Tibial nerve (tissue), 4 donors: ENCODE data around the gene TBC1D16.

Source experiments
- EP300 ChIP-seq, 2 donors: sonication (generic); formaldehyde crosslinking; IDR thresholded peaks; one replicate each; pipeline ENCODE4 v1.6.1; 2017; ENCODE audit warnings: antibody characterized with exemption in 2 of 2, mild to moderate bottlenecking in 1 of 2
- TF ChIP-seq, protein P1 (sequence below), 5 experiments: fragments of 200-600 bp in 3 of 5; fragments of 450-650 bp in 2 of 5; sonication (generic) in 3 of 5; IDR thresholded peaks; one replicate each; pipeline ENCODE4 v1.5.1; 2016 to 2019; ENCODE audit warnings: antibody characterized with exemption in 5 of 5, mild to moderate bottlenecking in 3 of 5, moderate library complexity in 2 of 5

GRCh38 chr17:79927136-79927661 lies 108.5 kb downstream of the TBC1D16 start:
- TF ChIP-seq EP300 (IDR thresholded peaks at IDR 0.05), result no peak
- TF ChIP-seq, protein P1, sequence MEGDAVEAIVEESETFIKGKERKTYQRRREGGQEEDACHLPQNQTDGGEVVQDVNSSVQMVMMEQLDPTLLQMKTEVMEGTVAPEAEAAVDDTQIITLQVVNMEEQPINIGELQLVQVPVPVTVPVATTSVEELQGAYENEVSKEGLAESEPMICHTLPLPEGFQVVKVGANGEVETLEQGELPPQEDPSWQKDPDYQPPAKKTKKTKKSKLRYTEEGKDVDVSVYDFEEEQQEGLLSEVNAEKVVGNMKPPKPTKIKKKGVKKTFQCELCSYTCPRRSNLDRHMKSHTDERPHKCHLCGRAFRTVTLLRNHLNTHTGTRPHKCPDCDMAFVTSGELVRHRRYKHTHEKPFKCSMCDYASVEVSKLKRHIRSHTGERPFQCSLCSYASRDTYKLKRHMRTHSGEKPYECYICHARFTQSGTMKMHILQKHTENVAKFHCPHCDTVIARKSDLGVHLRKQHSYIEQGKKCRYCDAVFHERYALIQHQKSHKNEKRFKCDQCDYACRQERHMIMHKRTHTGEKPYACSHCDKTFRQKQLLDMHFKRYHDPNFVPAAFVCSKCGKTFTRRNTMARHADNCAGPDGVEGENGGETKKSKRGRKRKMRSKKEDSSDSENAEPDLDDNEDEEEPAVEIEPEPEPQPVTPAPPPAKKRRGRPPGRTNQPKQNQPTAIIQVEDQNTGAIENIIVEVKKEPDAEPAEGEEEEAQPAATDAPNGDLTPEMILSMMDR (IDR thresholded peaks at IDR 0.05), result no peak
